GM21786 (cell line): ENCODE measurements around the gene TUBGCP2.

Experiments used
- ATAC-seq: cut with Tn5 transposase; IDR thresholded peaks from one replicate; pipeline ENCODE4 v1.9.1; 2021; ENCODE audit not compliant: unreplicated experiment

TUBGCP2 gene

GRCh38 chr10:133280391-133281059 lies 28.1 kb downstream of the TUBGCP2 start:
- ATAC-seq: no peak

DNA sequence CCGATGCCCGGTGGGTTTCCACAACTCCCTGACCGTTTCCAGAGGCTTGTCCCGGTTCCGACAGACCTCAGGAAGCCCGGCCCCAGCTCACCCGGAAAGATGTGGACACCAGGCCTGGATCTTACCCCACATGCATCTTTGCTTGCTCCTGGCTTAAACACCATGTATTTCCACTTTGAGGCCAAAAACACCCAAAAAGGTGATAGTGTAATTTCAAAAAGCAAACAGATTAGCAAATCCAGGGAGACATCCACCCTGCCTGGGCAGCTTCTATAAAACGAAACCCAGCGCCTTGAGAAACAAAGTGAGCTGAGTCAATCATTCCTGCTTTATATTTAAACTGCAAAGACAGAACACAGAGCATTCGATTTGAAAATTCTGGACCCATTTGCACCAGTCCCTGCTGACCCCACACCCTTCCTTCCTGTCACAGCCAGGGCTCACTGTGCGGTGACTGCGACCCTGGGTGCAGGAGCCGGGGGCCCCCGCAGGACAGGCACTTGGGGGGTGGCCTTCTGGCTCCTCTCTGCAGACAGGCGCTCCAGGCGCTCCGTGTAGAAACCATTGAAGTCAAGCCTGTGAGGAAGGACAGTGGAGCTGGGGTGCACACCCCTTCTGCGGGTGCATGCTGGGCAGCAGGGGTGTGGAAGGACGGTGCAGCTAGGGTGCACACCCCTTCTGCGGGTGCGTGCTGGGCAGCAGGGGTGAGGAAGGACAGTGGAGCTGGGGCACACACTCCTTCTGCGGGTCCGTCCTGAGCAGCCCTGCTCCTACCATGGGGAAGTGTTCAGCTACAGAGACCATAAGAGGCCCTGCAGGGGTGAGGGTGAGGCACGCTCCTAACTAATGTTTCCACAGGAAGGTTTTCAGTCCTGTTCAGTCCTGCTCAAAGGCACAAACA lies 29.1 kb downstream of the TUBGCP2 start:
- no peak for ATAC-seq

DNA sequence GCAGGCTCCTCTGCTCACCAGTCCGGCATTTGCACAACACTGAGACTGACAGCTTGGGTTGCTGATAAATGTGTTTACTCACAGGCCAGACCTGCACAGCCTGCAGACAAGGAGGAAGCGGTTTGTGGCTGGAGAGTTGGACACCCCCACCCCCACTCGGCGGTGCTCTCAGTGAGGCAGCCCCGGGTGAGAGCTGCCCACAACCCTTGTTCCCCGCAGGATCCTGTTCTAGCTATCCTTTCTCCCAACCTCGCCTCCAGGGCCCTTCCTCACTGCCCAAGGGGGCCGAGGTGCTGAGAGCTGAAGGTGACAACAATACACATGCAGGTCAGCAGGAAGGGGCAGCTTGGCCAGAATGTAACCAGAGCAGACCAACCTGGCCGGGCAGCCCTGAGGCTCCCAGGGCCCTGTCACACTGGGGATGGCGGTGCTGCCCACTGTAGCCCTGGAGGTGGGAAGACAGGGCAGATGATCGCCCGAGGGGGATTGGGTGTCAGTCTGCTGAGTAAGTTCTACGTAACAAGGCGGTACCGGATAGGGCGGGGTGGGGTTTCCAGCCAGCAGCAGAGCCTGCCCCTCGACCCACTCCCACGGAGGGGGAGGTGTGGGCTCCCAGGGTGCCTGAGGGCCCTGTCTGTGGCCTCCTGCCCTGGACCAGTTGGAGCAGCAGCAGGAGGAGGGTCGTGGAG lies 30.0 kb downstream of the TUBGCP2 start:
- peak; percentile 29 for ATAC-seq

GRCh38 chr10:133277993-133278576 lies 30.6 kb downstream of the TUBGCP2 start:
- no peak for ATAC-seq

DNA sequence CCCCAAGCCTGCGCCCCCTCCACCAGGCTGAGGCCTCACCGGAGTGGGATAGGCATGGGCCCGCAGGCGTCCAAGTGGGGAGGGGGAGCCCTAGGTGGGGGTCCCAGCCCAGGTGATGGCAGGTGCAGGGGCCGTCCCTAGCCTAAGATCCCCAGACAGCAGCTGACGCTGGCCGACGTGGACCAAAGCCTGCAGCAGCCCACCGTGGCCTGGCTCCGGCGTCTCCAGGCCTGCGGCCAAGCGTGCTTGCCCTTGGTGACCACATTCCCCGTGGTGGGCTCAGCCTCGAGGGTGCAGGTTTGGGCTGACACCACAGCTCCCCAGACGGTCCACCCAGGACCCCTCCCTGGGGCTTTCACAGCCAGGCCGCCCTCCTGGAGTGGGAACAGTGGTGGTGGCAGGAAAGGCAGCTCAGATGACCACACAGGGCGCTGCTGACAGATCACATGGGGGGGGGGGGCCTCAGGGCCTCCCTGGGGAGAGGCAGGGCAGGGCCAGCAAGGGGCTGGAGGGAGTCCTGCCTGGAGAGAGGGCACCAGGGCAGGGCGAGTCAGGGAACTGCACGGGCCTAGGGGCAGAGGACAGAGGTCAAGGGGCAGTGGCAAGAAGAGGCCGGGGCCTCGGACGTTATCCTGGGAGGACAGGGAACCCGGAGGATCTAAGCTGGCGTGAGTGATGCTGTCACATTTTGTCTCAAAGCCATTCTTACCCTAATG lies 31.2 kb downstream of the TUBGCP2 start:
- no peak for ATAC-seq

- ATAC-seq: peak; percentile 42
Measured at GRCh38 chr10:133276435-133277201, 32.1 kb downstream of the TUBGCP2 start, which contains the start of gene ADAM8. TSS of gene ADAM8 (minus strand) at chr10:133276868. CDS start at chr10:133276817, 51 bp downstream.

DNA sequence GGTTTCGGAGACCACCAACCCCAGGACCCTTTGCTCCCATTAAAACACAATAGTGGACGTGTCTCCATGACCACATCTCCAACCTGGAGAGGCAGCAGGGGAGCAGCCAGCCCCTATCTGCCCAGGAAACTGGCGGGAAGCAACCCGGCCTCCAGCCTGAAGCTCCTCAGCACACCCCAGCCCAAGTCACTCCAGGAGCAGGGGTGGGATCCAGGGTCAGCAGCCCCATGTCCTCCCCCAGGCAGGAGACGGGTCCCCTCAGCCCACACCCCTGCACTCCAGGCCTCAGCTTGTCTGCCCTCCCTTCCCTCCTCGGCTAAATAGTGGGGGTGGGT lies 32.6 kb downstream of the TUBGCP2 start:
- ATAC-seq: peak; percentile 1

- peak; percentile 34 for ATAC-seq
Measured at GRCh38 chr10:133275684-133276092, 33.0 kb downstream of the TUBGCP2 start.

- peak; percentile 56 for ATAC-seq
Measured at GRCh38 chr10:133274751-133275683, 33.7 kb downstream of the TUBGCP2 start.

GRCh38 chr10:133273534-133274143 lies 35.0 kb downstream of the TUBGCP2 start:
- no peak for ATAC-seq

DNA sequence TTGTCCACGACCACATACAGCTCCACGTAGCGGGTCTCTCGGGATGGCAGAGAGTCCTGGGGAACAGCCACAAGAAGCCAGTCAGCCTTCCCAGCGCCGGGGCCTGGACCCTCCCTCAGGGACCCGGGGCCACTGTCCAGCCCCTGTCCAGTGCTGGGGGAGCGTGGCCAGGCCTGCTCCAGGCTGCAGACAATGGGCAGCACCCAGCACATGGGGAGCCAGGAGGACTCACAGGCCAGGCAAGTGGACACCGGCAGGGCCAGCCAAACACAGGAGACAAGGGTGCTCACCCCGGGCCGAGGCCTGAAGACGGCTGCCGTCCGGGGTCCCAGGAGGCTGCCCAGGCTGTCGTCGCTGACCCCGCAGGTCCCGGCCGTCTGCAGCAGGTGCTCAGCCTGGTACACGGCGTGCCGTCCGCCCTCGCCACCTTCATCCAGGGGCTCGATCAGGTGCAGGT lies 35.7 kb downstream of the TUBGCP2 start:
- no peak for ATAC-seq

GRCh38 chr10:133272301-133272963 lies 36.2 kb downstream of the TUBGCP2 start:
- no peak for ATAC-seq

- ATAC-seq: no peak
Measured at GRCh38 chr10:133271521-133272300, 37.0 kb downstream of the TUBGCP2 start.

- ATAC-seq: no peak
Measured at GRCh38 chr10:133270773-133271297, 37.8 kb downstream of the TUBGCP2 start.

DNA sequence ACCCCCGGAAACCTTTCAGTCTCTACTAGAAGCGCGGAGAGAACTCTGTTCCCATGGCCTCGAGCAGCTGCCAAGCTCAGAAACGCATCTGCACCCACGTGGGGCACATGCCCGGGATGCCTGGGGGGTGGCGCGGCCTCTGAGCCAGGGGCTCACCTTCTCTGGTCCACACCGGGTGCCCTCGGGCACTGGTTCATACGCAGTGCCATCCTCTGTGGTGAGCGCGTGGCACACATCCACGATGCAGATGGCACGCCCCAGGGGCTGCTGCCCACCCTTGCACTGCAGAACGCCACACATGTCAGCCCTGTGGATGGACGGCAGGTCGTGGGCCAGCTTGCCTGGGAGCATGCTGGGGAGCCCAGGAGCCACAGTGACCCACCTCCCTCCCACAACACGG lies 38.5 kb downstream of the TUBGCP2 start:
- ATAC-seq: no peak

DNA sequence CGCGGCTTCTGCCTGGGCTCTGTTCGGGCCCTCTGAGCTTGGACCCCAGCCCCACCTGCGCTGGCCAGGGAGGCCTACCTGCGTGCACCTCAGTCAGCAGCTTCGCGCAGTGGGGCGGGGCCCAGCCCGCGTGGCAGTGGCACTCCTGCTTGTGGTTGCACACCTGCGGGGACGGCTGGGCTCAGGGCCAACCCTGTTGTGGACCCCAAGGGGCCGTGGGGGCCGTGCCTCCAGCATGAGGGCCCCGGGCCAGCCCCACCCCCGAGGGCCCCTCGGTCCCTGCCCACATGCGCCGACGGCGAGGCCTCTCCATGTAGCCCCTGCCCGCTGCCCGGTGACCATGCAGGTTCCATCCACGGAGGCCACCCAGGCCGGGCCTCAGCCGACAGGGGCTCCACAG lies 39.3 kb downstream of the TUBGCP2 start:
- no peak for ATAC-seq

- no peak for ATAC-seq
Measured at GRCh38 chr10:133268532-133268931, 40.1 kb downstream of the TUBGCP2 start.
